NCI-H1417 (cell line): ENCODE results near the gene TTC17.
"Not testable (repeated sequence)": the region's sequence is repeated elsewhere in the genome, so short reads cannot be mapped to it uniquely, and the experiment has no call there.

Source experiments
- DNase-seq, 3 experiments: peaks; one replicate each; lab custom pipeline; 2025; lab: John Stamatoyannopoulos, UW

Gene TTC17

DNA sequence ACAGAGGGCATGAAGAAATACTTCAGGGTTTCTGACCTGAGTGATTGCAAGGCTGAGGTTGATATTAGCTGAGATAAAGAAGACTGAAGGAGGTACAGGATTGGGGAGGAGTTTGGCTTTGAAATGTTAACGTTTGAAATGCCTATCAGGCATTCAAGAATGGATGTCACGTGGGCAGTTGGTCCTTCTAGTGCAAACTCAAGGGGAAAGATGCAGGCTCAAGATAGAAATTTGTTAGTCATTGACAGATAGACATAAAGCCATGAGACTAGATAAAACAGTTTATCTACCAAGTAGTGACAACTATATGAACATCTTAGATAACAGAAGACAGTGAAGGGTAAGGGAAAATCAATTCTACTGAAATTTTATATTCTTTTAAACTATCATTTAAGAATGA lies 23.1 kb downstream of the TTC17 start:
- no peak for DNase-seq

DNA sequence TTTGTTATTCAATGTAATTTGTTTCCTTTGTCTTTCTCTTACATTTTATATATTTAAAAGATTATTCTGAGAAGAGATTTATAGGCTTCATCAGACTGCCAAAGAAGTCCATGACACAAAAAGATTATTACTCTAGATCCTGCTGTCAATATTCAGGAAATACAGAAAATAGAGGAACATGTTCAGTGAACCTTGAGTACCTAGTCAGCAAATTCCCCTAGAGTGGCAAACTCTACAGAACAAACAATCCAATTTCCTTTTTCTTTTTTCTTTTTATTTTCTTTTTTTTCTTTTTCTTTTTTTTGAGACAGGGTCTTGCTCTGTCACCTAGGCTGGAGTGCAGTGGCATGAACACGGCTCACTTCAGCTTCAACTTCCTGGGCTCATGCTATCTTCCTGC lies 23.9 kb downstream of the TTC17 start:
- DNase-seq = no peak

DNA sequence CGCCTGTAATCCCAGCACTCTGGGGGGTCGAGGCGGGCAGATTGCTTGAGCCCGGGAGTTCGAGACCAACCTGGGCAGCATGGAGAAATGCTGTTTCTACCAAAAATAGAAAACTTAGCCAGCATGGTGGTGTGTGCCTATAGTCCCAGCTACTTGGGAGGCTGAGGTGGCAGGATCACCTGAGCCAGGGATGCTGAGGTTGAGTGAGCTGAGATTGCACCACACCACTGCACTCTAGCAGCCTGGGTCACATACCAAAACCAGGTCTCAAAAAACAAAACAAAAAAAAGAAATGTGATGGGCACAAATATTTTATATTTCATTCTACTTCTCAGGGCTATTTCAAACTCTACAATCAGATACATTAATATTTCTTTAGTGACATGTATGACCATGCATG lies 25.7 kb downstream of the TTC17 start:
- no peak for DNase-seq

DNA sequence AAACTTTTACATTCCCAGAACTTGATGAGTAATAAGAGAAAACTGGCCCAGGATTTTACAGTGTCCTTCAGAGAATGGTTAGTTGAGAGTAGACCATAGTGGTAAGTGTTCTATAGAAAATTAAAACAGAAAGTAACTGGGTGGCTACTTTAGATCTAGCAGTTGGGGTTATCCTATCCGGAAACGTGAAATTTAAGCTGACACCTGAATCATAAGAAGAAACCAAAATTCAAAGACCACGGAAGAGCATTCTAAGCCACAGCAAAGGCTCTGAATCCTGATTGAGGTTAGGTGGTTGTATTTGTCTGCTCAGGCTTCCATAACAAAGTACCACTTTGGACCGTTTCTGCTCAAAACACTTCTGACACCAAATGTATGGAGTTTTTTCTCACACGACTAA lies 34.0 kb downstream of the TTC17 start:
- no peak for DNase-seq

DNA sequence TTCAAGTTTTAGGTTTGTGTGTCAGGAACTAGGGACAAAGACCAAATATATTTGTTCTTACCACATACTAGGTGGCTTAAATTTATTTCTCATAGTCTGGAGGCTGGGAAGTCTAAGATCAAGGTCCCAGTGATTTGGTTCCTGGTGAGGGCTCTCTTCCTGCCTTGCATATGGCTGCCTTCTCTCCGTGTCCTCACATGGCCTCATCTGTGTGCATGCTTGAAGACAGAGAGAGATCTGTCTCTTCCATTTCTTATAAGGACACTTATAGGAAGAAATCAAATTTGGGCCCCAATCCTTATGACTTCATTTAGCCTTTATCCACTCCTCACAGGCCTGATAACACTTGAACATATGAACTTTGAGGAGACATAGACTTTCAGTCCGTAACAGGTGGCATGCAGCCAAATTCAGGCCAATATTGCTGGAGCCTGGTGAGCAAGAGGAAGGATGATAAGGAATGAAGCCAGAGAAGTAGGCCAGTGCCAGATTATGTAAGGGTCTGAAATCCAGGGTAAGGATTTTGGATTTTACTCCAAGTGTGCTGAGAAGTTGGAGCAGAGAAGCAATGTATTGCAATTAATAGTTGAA lies 35.1 kb downstream of the TTC17 start:
- DNase-seq = no peak

DNA sequence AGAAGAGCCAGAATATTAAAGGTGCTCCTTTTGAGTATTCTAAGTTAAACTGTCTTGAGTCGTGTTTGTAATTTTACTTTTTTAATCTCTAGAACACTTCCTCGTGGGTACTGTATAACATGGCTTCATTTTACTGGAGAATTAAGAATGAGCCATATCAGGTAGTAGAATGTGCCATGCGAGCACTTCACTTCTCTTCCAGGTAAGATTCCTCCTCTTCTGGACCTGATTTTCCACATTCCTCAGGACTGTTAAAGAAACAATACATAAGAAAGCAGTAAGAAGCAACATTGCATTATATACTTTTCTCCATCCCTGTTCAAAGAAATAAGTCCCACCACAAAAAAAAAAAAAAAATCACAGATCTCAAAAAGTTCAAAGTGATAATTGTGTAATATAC lies 37.9 kb downstream of the TTC17 start:
- DNase-seq = no peak

DNA sequence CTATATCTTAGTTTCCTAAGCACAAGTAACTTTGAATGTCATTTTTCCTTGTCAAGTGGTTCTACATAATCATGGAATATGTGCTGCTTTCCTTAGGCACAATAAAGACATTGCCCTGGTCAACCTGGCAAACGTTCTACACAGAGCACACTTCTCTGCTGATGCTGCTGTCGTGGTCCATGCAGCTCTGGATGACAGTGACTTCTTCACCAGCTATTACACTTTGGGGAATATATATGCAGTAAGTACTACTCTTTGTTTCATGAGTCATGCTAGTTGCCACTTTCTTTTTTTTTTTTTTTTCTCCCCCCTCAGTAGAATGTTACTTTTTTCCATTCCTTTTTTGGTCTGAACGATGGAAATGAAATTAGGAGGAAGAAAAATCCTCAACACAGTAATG lies 38.5 kb downstream of the TTC17 start:
- no peak for DNase-seq

DNA sequence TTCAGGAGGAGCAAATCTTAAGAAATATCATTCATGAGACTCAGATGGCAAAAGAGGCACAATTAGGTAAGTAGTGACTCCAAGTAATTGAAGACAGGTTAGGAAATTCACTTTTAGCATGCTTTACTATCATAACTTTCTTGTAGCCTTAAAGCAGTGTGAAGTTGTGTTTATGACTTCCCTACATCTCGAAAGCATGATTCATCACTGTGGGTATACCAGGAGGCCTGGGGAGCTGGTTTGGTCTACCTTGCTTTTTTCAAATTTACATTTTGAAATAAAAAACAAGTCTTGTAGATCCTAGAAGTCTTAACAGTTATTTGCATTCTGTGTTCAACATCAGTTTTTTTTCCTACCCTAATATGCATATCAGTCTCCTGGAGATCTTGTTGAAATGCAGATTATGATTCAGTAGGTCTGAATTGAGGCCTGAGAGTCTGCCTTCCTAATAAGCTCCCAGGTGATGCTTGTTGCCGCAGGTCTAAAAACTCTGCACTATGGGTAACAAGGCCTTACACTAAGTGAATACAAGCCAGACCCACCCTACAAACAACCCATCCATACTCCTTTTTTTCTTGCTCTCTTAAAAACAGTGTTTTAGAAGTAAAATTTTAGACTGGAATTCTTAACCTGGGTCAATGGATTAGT lies 41.4 kb downstream of the TTC17 start:
- no peak for DNase-seq

DNA sequence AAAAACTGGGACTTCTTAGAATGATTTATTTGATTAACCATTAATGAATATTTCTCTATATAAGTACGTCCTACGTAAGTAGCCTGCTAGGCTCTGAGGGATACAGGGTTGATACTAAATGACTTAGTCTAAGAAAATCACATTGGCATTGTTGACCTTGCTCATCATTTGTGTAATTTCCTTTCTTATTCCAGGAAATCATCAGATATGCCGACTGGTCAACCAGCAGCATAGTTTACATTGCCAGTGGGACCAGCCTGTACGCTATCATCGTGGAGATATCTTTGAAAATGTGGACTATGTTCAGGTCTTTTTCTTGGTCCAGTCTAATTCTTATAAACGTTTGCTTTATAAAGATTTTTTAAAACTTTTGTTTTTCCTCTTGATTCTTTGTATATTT lies 42.5 kb downstream of the TTC17 start:
- no peak for DNase-seq

DNA sequence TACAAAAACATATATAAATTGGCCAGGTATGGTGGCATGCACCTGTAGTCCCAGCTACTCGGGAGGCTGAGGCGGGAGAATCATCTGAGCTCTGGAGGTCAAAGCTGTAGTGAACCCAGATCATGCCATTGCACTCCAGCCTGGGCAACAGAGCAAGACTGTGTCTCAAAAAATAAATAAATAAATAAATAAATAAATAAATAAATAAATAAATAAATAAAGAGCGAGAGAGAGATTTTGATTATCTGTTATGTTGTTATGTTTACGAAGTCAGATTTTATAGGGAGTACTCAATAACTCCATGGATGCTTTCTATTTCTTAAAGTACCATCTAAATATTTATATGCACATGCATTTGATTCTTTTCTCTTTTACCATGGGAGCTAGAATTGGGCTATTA lies 43.1 kb downstream of the TTC17 start:
- DNase-seq = not testable (repeated sequence)

DNA sequence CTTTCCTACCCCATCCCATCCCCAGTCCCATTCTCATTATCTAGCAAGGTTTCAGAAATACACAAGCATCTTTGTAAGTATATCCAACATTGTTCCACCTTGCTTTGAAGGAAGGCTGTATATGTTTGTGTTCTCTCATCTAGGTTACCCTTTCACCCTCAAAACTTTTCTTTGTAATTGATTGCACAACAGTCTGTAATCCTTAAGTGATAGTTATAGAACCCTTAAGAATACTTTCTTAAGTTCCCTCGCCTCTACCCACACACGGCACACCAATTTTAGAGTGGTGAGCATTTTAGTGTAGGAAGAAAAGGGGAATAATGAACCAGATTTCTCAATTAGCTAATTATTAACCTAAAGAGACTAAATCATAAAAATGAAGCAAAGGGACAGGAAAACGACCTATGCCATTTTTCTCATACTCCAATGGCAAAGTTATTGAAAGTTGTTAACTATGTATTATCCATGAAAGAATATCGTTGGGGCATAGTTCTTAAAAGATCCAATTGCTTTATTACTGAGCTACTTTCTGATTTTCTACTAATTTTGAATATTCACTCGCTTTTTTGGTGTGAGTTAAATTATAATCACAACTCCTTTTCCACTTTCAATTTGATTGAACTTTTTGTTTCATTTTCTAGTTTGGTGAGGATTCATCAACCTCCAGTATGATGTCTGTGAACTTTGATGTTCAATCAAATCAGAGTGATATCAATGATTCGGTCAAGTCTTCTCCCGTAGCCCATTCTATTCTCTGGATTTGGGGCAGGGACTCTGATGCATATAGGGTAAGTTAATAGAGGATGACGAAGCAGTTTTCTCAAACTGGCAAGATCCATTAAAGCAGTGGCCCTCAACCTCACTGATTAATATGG lies 44.9 kb downstream of the TTC17 start:
- no peak for DNase-seq

DNA sequence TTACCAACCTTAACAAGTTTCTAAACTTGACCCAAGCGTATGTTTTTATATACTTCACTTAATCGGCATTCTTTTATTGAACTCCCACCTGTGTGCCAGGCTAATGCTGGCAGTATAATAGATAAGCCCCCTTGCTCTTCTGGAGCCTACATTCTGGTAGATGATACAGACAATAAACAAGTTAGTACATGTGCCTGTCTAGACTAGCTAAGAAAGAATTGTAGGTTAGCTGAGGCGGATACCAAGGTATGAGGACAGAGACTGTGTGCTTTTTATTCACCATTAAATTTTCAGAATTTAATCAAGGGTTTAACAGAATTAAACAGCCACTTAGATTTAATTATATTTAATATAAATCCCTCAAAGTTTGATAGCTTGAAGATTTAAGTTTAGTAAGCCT lies 45.7 kb downstream of the TTC17 start:
- DNase-seq = no peak

DNA sequence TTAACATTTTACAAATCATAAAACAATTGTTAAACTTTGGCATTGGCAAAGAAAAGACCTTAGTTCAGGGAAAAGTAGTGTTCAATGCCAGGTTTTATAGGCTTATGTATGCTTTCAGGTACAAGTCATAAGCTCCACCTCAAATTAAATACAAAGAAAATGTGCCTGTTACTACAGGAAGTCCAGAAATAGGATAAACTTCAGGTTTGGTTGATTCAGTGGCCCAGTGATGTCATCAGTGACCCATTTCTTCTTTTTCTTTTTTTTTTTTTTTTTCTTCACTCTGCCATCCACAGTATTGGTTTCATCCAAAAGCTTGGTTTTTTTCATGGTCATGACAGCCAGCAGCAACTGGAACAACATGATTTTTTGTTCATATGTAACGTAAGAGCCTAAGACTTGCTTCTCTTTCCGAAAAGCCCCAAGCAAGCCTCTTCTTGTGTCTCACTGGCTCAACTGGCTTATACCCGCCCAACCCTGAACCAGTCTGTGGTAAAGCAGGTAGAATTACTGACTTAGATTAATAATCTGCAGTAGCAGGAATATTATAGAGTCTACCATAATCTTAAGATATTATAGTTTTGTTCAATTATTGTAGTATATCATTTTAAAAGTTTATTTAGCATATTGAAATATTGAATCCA lies 46.2 kb downstream of the TTC17 start:
- no peak for DNase-seq

DNA sequence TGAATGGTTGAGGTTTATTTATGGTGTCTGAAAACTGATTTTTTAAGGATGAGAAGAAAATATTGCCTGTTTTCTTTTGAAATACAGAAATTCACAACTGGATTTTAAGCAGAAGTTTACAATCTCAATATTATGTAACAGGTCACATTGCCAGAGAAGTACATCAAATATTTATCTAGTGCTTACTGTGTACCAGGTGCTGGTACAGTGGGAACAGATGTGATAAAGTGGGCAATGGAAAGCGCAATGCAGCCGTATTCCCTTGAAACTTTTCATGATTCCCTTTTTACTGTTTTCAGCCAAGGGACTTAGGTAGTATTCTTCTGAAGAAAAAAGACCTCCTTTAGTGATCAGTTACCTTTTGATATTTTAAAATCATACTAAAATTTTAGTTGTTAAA lies 49.6 kb downstream of the TTC17 start:
- no peak for DNase-seq

DNA sequence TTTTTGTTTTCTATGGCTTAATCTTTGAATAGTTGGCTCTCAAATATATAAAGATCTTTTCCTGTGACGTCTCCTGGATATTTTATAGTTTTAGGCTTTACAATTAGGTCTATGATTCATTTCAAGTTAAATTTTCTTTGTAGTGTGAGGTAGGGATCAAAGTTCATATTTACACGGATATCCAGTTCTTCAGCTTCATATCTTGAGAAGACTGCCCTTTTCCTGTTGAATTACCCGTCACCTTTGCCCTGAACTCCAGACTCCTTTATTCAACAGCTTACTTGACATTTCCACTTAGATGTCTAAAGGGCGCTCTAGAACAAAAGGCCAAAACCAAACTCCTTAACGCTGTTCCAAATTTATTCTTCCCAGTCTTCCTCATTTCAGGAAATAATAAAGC lies 51.7 kb downstream of the TTC17 start:
- DNase-seq = no peak

DNA sequence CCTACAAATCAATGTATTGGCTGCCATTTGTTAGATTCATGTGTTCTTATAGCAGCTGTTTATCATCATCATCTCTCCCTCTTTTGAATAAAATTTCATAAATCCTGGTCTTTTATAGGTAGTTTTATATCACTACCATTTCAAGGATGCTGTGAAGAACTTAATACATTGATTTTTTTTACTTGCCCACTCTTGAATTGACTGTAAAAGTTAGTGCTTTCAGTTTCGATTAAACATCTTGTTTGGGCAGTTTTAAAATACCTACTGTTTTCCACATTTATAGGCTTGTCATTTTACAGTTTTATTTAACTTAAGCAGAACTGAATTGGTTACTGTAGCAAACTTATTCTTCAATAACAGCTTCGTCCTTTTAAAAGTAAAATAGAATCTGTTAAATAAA lies 59.5 kb downstream of the TTC17 start:
- no peak for DNase-seq

DNA sequence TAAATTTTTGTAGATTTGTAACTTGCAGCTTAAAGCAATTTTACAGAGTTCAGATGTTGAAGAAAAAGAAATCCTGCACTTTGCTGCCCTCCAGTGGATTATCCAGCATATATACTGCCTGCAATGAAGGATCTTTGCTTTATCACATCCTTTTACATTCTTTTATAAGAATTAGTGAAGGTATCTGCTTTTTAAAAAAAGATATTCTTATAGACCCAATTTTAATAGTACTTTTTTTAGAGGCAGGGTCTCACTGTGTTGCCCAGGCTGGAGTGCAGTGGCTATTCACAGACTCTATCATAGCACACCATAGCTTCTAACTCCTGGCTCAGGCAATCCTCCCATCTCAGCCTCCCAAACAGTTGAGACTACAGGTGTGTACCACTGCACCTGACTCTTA lies 60.7 kb downstream of the TTC17 start:
- DNase-seq = peak; percentile 0 to 62 (median 28)

DNA sequence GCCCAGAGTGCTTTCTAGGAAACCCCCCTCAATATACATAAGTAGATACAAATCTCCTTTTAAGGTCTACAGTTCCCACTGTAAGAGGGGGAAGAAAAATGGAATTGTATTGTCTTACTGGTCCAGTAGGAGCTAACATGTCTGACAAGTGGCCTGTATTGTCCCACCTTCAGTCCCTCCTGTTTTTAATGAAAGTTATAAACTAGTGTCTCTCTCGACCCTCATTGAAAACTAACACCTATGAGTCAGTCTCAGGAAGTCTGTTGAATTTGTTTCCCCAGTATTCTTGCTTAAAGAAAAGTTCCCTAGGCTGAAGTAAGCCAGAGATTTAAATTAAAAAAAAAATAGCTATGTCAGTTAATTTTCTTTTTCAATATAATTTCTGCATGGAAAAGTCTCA lies 69.3 kb downstream of the TTC17 start:
- DNase-seq = no peak

DNA sequence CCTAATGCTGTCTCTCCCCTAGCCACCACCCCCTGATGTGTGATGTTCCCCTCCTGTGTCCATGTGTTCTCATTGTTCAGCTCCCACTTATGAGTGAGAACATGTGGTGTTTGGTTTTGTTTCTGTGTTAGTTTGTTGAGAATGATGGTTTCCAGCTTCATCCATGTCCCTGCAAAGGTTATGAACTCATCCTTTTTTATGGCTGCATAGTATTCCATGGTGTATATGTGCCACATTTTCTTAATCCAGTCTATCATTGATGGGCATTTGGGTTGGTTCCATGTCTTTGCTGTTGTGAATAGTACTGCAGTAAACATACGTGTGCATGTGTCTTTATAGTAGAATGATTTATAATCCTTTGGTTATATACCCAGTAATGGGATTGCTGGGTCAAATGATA lies 72.2 kb downstream of the TTC17 start:
- DNase-seq = not testable (repeated sequence)

DNA sequence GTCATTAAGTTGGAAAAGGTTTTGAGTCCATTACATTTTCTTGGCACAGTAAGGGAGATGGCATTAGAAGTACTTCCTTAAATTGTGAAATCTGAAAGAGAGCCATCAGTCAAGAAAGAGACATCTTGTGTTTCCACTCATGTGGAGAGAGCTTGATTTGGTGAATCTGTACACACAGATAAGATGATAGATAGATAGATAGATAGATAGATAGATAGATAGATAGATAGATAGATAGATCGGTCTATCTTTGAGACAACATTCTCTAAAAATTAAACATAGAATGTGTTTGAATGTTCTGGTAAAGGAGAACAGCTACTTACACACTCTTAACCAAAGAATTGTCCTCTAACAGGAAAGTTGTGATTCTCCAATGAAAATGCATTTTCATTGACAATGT lies 76.2 kb downstream of the TTC17 start:
- DNase-seq = no peak

DNA sequence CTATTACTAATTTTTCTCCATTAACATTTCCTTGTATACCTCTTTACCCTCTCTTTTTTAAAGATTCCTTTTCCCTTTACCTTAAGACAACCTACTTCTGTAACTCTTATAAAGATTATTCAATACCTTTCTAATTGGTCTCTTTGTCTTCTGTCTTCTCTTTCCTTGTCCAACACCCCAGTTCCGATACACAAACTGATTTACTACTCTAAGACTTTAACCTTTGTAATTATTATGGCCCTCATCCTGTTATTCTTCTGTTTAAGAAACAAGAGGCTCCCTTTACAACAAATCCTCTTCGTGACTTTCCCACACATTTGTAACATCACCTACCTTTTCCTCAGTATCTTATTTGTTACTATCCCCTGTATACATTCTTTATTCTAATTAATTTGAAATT lies 81.8 kb downstream of the TTC17 start:
- no peak for DNase-seq

DNA sequence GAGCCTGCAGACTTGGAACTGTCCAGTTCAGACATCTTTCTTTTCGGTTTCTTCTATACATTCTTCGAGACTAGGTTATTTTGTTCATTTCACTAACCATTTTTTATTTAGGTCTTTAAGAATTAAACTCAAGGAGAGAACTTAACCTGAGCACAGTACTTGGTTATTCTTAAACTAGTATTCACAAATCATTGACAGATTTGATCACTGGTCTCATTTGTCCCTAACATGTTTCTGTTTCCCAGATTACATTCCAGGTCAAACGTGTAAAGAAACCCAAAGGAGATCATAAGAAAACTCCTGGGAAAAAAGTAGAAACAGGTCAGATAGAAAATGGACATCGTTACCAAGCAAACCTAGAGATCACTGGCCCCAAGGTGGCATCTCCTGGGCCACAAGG lies 85.1 kb downstream of the TTC17 start:
- no peak for DNase-seq

DNA sequence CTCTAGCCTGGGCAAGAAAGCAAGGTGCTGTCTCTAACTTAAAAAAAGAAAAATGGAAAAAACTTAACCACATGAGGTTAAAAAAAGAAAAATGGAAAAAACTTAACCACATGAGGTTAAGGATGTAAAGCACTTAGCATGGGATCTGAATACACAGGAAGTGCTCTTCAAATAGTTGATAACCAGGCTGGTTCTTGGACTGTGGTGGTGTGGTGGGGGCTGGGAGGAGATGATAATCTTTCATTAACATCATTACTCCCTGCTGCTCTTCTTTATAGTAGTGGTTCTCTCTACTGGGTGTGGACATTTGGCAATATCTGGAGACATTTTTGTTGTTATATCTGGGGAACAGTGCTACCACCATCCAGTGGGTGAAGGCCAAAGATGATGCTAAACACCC lies 88.4 kb downstream of the TTC17 start:
- no peak for DNase-seq
